Measurements from ENCODE around the gene LYPD6. TPM values are rescaled to one million over a fixed set of nuclear protein-coding genes. Genes with fewer than 3 reads are reported as not detected.

LYPD6 gene
- total and polyA plus RNA-seq, 2 experiments from 2014 or later: 4.9 to 12.4 TPM

DNA sequence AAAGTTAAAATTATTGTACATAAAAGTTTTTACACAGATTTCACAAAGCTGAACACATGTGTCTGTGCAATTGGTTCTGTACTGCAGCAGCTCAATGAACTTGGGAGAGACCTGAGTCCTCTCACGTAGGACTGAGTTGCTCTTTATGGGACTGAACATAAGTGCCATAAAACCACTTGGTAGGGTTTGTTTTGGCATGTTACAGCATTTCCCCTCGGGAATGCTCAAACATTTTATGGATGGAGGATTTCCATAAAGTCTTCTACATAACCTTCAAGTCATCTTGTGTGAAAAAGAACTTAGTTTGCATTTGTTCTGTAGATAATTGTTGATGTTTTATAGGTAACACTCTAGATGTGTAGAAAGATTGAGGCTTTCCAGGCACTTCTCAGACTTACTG lies 15.9 kb downstream of the LYPD6 start:
- Mint-ChIP-seq H3K27me3 (ENCODE audit: insufficient read depth, low read depth, poor library complexity) (peaks cover 2% of the 10 kb centered on the region), H3K36me3 (ENCODE audit: low read depth) (no peaks in the 10 kb centered on the region; the same call in 2 of the 3 replicates), H3K4me3 (no peak overlapping the region)

More for the DNA sequence above, 15.9 kb downstream of the LYPD6 start:
- Mint-ChIP-seq H3K4me1 (no peaks in the 10 kb centered on the region), H3K27ac (no peak overlapping the region), H3K9me3 (no peaks in the 10 kb centered on the region)
- Histone ChIP-seq H2AFZ (no peak overlapping the region), H3K9me2 (ENCODE audit: insufficient read depth) (no peaks in the 10 kb centered on the region; the same call in none of the 2 replicates), H3K27ac (ENCODE audit: low read depth) (no peak overlapping the region), H3K4me1 (ENCODE audit: insufficient read depth) (no peaks in the 10 kb centered on the region), H3K4me2 (no peak overlapping the region), H3K27me3 (ENCODE audit: insufficient read depth) (no peaks in the 10 kb centered on the region), H3K79me2 (replicated peaks; ENCODE audit: insufficient read depth) (no peaks in the 10 kb centered on the region; the same call in 1 of the 2 replicates), H3K36me3 (ENCODE audit: insufficient read depth) (no peaks in the 10 kb centered on the region), H3K4me3 (no peak overlapping the region), H3F3A (replicated peaks; ENCODE audit: low read depth) (no peaks in the 10 kb centered on the region), H4K20me1 (replicated peaks; ENCODE audit: insufficient read depth) (peaks cover 7% of the 10 kb centered on the region)
- no peak for DNase-seq (ENCODE audit: low spot score)
- ATAC-seq: no peak
- TF ChIP-seq REST (IDR thresholded peaks at IDR 0.05; ENCODE audit: unreplicated experiment): no peak
- TF ChIP-seq, protein P1, sequence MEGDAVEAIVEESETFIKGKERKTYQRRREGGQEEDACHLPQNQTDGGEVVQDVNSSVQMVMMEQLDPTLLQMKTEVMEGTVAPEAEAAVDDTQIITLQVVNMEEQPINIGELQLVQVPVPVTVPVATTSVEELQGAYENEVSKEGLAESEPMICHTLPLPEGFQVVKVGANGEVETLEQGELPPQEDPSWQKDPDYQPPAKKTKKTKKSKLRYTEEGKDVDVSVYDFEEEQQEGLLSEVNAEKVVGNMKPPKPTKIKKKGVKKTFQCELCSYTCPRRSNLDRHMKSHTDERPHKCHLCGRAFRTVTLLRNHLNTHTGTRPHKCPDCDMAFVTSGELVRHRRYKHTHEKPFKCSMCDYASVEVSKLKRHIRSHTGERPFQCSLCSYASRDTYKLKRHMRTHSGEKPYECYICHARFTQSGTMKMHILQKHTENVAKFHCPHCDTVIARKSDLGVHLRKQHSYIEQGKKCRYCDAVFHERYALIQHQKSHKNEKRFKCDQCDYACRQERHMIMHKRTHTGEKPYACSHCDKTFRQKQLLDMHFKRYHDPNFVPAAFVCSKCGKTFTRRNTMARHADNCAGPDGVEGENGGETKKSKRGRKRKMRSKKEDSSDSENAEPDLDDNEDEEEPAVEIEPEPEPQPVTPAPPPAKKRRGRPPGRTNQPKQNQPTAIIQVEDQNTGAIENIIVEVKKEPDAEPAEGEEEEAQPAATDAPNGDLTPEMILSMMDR (conservative IDR thresholded peaks at IDR 0.05; ENCODE audit: low read depth in 2 of 2): no peak
- no peak for TF ChIP-seq ZNF462 (CRISPR knock-in tag; IDR thresholded peaks at IDR 0.05)
- no peak for TF ChIP-seq POLR2AphosphoS5 (IDR thresholded peaks at IDR 0.05; ENCODE audit: low read depth)
- no peak for TF ChIP-seq ZNF331 (CRISPR knock-in tag; IDR thresholded peaks at IDR 0.05; ENCODE audit: low read depth)
- TF ChIP-seq EZH2phosphoT487 (IDR thresholded peaks at IDR 0.05; ENCODE audit: unreplicated experiment): no peak
- TF ChIP-seq, protein P2, sequence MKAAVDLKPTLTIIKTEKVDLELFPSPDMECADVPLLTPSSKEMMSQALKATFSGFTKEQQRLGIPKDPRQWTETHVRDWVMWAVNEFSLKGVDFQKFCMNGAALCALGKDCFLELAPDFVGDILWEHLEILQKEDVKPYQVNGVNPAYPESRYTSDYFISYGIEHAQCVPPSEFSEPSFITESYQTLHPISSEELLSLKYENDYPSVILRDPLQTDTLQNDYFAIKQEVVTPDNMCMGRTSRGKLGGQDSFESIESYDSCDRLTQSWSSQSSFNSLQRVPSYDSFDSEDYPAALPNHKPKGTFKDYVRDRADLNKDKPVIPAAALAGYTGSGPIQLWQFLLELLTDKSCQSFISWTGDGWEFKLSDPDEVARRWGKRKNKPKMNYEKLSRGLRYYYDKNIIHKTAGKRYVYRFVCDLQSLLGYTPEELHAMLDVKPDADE (IDR thresholded peaks at IDR 0.05): no peak
- TF ChIP-seq STAT1 (IDR thresholded peaks at IDR 0.05; ENCODE audit: unreplicated experiment): no peak
- no peak for TF ChIP-seq JUNB (IDR thresholded peaks at IDR 0.05; ENCODE audit: unreplicated experiment)
- TF ChIP-seq NANOG (IDR thresholded peaks at IDR 0.05; ENCODE audit: borderline replicate concordance): no peak
- no peak for TF ChIP-seq ZNF114 (CRISPR knock-in tag; IDR thresholded peaks at IDR 0.05)
- TF ChIP-seq EZH2 (IDR thresholded peaks at IDR 0.05; ENCODE audit: low read depth, unreplicated experiment): no peak
- TF ChIP-seq CREB1 (CRISPR knock-in tag; IDR thresholded peaks at IDR 0.05; ENCODE audit: low read depth): no peak

Data from GM23338 (cell line).